ENCODE results near the gene SMCP. TPM values are rescaled to one million over a fixed set of nuclear protein-coding genes. Genes with fewer than 3 reads are reported as not detected.

The SMCP gene
- total RNA-seq, 1 experiment from 2014 or later: not detected

GRCh38 chr1:152860129-152860528 is 18.0 kb upstream of the SMCP start:
- no peak overlapping the region for H2AFZ ChIP-seq (ENCODE audit: low read depth, low read length, poor library complexity, severe bottlenecking)
- ATAC-seq: no peak
- ChIA-PET CTCF (no interaction called here), RAD21 (ENCODE audit: low non-redundant PET in 1 of 2, low total read pairs in 2 of 2, uncharacterized antibody in 2 of 2, unreplicated experiment in 2 of 2) (no interaction called here), POLR2A (no interaction called here)
- no TSS peak for BruUV-seq (replicated peaks)
- H3K4me3 ChIP-seq (replicated peaks in 1 of 2; ENCODE audit: low read depth in 1 of 2, low read length in 2 of 2): no peak overlapping the region
- no peaks in the 10 kb centered on the region for H4K20me1 ChIP-seq (ENCODE audit: insufficient read depth)
- no peak overlapping the region for H3K9ac ChIP-seq (ENCODE audit: low read length)
- no peaks in the 10 kb centered on the region for H3K4me1 ChIP-seq (ENCODE audit: control insufficient read depth in 1 of 2, insufficient read depth in 2 of 2, low read length in 2 of 2)
- intact Hi-C loops (cut with micrococcal nuclease): no loop called here
- TF ChIP-seq FOSL1 (IDR thresholded peaks at IDR 0.05; ENCODE audit: low read depth) (no peak), POLR2AphosphoS5 (IDR thresholded peaks at IDR 0.05; ENCODE audit: low read depth, low read length) (no peak), RAD21 (IDR thresholded peaks at IDR 0.05; ENCODE audit: low read depth) (no peak), TCF7L2 (IDR thresholded peaks at IDR 0.05; ENCODE audit: borderline replicate concordance, extremely low read depth, insufficient read depth, insufficient read length) (no peak), EZH2phosphoT487 (IDR thresholded peaks at IDR 0.05; ENCODE audit: borderline replicate concordance) (no peak), ZNF274 (IDR thresholded peaks at IDR 0.05; ENCODE audit: low read depth, low read length) (no peak), CBX3 (IDR thresholded peaks at IDR 0.05; ENCODE audit: low read depth) (no peak), SP1 (IDR thresholded peaks at IDR 0.05; ENCODE audit: low read depth) (no peak), CEBPB (IDR thresholded peaks at IDR 0.05; ENCODE audit: low read depth) (no peak)
- TF ChIP-seq, protein P1, sequence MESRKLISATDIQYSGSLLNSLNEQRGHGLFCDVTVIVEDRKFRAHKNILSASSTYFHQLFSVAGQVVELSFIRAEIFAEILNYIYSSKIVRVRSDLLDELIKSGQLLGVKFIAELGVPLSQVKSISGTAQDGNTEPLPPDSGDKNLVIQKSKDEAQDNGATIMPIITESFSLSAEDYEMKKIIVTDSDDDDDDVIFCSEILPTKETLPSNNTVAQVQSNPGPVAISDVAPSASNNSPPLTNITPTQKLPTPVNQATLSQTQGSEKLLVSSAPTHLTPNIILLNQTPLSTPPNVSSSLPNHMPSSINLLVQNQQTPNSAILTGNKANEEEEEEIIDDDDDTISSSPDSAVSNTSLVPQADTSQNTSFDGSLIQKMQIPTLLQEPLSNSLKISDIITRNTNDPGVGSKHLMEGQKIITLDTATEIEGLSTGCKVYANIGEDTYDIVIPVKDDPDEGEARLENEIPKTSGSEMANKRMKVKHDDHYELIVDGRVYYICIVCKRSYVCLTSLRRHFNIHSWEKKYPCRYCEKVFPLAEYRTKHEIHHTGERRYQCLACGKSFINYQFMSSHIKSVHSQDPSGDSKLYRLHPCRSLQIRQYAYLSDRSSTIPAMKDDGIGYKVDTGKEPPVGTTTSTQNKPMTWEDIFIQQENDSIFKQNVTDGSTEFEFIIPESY (IDR thresholded peaks at IDR 0.05; ENCODE audit: extremely low read depth, insufficient replicate concordance, low read length): no peak
- TF ChIP-seq, protein P2, sequence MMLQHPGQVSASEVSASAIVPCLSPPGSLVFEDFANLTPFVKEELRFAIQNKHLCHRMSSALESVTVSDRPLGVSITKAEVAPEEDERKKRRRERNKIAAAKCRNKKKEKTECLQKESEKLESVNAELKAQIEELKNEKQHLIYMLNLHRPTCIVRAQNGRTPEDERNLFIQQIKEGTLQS (IDR thresholded peaks at IDR 0.05): no peak
- TF ChIP-seq, protein P3, sequence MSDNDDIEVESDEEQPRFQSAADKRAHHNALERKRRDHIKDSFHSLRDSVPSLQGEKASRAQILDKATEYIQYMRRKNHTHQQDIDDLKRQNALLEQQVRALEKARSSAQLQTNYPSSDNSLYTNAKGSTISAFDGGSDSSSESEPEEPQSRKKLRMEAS (IDR thresholded peaks at IDR 0.05): no peak
- DNase-seq (ENCODE audit: low read depth, low spot score): no peak
- no peak overlapping the region for H3K27ac ChIP-seq (ENCODE audit: low read depth, low read length)
- H3K4me2 ChIP-seq (ENCODE audit: low read length): no peak overlapping the region
- H3K9me3 ChIP-seq (ENCODE audit: control insufficient read depth in 1 of 2, insufficient read depth in 1 of 2, low read depth in 1 of 2, low read length in 2 of 2): no peaks in the 10 kb centered on the region
- no peaks in the 10 kb centered on the region for H3K36me3 ChIP-seq (ENCODE audit: control insufficient read depth in 1 of 2, insufficient read depth in 2 of 2, low read length in 2 of 2)
- H3K9me2 ChIP-seq (ENCODE audit: insufficient read depth): no peaks in the 10 kb centered on the region
- no peaks in the 10 kb centered on the region for H3K79me2 ChIP-seq (ENCODE audit: insufficient read depth, low read length)
- peaks cover 17% of the 10 kb centered on the region; the same call in 1 of the 2 replicates for H3K27me3 ChIP-seq (ENCODE audit: insufficient read depth, low read length)

Data from HCT116 (cell line).